HUES6 (cell line): Measurements from ENCODE around the gene NAPG.
"Not testable (repeated sequence)": the region's sequence is repeated elsewhere in the genome, so short reads cannot be mapped to it uniquely, and the experiment has no call there.

Experiments used
- H3K27ac ChIP-seq: 2 replicates; pipeline ENCODE4 v1.7.0; 2013; ENCODE audit warnings: low read depth, mild to moderate bottlenecking, low read length, inconsistent platforms
- H3K27me3 ChIP-seq: 2 replicates; pipeline ENCODE4 v1.6.1; 2013; ENCODE audit warnings: low read length; ENCODE audit not compliant: control insufficient read depth, insufficient read depth
- H3K36me3 ChIP-seq: 2 replicates; pipeline ENCODE4 v1.6.1; 2013; ENCODE audit warnings: low read length; ENCODE audit not compliant: control insufficient read depth, insufficient read depth
- H3K4me1 ChIP-seq: 2 replicates; pipeline ENCODE4 v1.6.1; 2013; ENCODE audit warnings: low read length; ENCODE audit not compliant: control insufficient read depth, insufficient read depth
- H3K4me3 ChIP-seq: 2 replicates; pipeline ENCODE4 v1.5.1; 2013; ENCODE audit warnings: low read depth, low read length
- H3K9ac ChIP-seq: one replicate; pipeline ENCODE4 v1.6.1; 2013; ENCODE audit warnings: mild to moderate bottlenecking, low read length
- H3K9me3 ChIP-seq: 2 replicates; pipeline ENCODE4 v1.6.1; 2013; ENCODE audit warnings: low read depth, low read length; ENCODE audit not compliant: control insufficient read depth, insufficient read depth

Gene NAPG

DNA sequence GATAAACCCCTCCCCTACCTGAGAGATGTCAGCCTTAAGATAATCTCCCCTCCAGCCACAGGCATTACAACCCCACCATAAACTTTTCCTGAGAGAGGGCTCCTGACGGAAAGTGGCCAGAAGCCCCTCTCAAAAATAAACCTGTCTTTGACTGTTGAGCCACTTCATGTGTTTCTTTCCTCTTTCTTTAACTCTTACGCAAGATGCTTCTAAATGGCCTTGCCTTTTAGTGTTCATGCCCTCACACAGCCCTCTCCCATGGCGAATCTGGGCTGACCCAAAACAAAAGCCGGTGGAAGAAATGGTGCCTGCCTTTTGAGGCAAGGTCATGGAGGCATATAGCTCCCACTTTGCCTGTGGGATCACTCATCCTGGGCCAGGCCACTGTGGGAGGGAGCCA, 54.4 kb downstream of the NAPG start:
- Histone ChIP-seq H3K9ac (no peak overlapping the region), H3K9me3 (peaks cover 28% of the 10 kb centered on the region), H3K27ac (no peak overlapping the region), H3K4me3 (no peak overlapping the region), H3K27me3 (no peaks in the 10 kb centered on the region), H3K36me3 (peaks cover 3% of the 10 kb centered on the region; the same call in 1 of the 2 replicates), H3K4me1 (no peaks in the 10 kb centered on the region)

GRCh38 chr18:10585260-10585659, 59.4 kb downstream of the NAPG start:
- peaks cover 10% of the 10 kb centered on the region for H3K9me3 ChIP-seq
- H3K27me3 ChIP-seq: no peaks in the 10 kb centered on the region
- no peak overlapping the region for H3K27ac ChIP-seq
- no peak overlapping the region for H3K9ac ChIP-seq
- H3K36me3 ChIP-seq: no peaks in the 10 kb centered on the region
- no peaks in the 10 kb centered on the region for H3K4me1 ChIP-seq
- H3K4me3 ChIP-seq: no peak overlapping the region

DNA sequence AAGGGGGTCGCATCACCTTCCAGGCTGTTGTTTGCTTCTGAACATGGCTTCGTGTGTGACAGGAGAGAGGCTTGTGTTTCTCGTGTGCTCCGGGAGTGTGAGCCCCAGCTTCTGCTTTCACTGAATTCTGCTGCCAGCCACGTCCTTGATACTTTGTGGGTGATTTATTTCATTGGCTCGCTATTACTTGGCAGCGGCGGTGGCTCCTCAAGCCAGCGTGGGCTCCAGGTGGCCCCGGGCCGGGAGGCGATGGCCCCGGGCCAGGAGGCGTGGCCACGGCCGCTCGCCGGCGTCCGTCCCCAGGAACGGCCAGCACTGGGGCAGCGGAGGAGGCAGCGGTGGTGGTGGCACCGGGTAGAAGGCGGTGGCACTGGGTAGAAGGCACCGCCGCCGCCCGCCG, 63.1 kb downstream of the NAPG start:
- no peaks in the 10 kb centered on the region for H3K36me3 ChIP-seq
- H3K9ac ChIP-seq: no peak overlapping the region
- no peaks in the 10 kb centered on the region for H3K27me3 ChIP-seq
- no peak overlapping the region for H3K4me3 ChIP-seq
- H3K4me1 ChIP-seq: no peaks in the 10 kb centered on the region
- H3K9me3 ChIP-seq: no peaks in the 10 kb centered on the region
- no peak overlapping the region for H3K27ac ChIP-seq

DNA sequence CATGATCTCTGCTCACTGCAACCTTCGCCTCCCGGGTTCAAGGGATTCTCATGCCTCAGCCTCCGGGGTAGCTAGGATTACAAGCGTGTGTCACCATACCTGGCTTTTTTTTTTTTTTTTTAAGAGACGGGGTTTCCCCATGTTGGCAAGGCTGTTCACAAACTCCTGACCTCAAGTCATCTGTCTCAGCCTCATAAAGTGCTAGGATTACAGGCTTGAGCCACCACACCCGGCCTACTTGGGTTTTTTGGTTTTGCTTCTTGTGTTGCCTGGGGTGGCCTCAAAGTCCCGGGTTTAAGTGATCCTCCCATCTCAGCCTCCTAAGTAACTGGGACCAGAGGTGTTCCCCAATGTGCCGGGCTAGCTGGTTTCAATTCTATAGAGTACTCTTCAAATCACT, 64.6 kb downstream of the NAPG start:
- Histone ChIP-seq H3K27me3 (no peaks in the 10 kb centered on the region), H3K4me1 (no peaks in the 10 kb centered on the region), H3K4me3 (no peak overlapping the region), H3K36me3 (no peaks in the 10 kb centered on the region), H3K27ac (no peak overlapping the region), H3K9ac (no peak overlapping the region), H3K9me3 (no peaks in the 10 kb centered on the region)

GRCh38 chr18:10591896-10592295, 66.1 kb downstream of the NAPG start:
- Histone ChIP-seq H3K9ac (no peak overlapping the region), H3K4me1 (no peaks in the 10 kb centered on the region), H3K36me3 (no peaks in the 10 kb centered on the region), H3K9me3 (no peaks in the 10 kb centered on the region), H3K27me3 (no peaks in the 10 kb centered on the region), H3K27ac (no peak overlapping the region), H3K4me3 (no peak overlapping the region)

DNA sequence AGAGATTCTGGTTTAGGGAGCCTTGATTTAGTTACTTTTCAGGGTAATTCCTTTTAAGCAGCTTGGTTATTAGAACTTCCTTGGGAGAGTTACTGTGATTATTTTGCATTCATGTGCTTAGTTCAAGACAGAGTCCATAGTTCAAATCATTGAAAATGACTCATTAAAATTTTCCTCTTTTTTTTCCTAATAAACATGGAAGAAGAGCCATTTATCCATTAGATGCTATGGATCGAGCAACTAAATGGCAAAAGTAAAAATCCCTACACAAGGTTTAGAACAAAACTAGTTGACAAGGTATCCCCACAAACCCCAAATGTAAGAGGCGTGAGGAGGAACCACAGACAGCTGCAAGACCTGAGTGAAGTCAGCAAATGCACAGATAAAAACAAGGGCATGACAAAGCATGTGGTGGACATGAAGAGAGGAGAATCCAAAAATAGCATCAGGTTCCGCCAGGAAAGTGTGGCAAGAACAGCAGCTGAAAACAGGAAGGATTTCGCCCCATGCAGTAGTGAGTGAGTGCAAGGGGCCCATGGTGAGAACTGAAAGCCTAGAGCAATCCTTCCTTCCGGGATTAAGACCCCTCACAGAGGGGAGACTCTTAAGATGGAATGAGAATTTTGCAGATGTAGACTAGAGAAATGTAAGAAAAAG, 67.7 kb downstream of the NAPG start:
- not testable (repeated sequence) for H3K9me3 ChIP-seq, H3K36me3 ChIP-seq, H3K27me3 ChIP-seq, H3K4me3 ChIP-seq, H3K9ac ChIP-seq, H3K27ac ChIP-seq, H3K4me1 ChIP-seq

GRCh38 chr18:10595917-10596316, 70.1 kb downstream of the NAPG start:
- H3K9ac ChIP-seq, H3K36me3 ChIP-seq: not testable (repeated sequence)

DNA sequence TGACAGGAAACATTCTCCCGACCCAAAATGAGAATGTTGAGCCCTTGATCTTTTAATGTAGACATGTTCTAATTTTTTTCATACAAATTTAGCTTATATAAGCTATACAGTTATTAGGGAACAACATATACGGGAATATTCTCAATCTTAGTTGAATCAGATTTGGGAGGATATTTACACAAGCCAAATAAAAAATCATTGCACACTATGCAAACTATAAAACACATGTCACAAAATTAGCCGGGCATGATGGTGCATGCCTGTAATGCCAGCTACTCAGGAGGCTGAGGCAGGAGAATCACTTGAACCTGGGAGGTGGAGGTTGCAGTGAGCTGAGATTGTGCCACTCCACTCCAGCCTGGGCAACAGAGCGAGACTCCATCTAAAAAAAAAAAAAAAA, 71.9 kb downstream of the NAPG start:
- not testable (repeated sequence) for H3K36me3 ChIP-seq, H3K9ac ChIP-seq, H3K27ac ChIP-seq, H3K4me3 ChIP-seq, H3K9me3 ChIP-seq, H3K27me3 ChIP-seq, H3K4me1 ChIP-seq

More at GRCh38 chr18:10595917-10596316, 70.1 kb downstream of the NAPG start:
- not testable (repeated sequence) for H3K4me1 ChIP-seq, H3K4me3 ChIP-seq, H3K27me3 ChIP-seq, H3K27ac ChIP-seq, H3K9me3 ChIP-seq

GRCh38 chr18:10600701-10601100, 74.9 kb downstream of the NAPG start:
- not testable (repeated sequence) for H3K4me3 ChIP-seq, H3K4me1 ChIP-seq, H3K9ac ChIP-seq, H3K36me3 ChIP-seq, H3K27me3 ChIP-seq, H3K27ac ChIP-seq, H3K9me3 ChIP-seq
